ENCODE data around the gene REM2.
"Not testable (repeated sequence)": the region's sequence is repeated elsewhere in the genome, so short reads cannot be mapped to it uniquely, and the experiment has no call there.

Gene REM2

GRCh38 chr14:22907429-22907828 lies 24.4 kb downstream of the REM2 start:
- no peak overlapping the region for H3K4me3 ChIP-seq (replicated peaks in 1 of 2; ENCODE audit: low read depth in 2 of 2, low read length in 2 of 2)
- no peak for DNase-seq (ENCODE audit: low read depth in 2 of 2)
- no peak for TF ChIP-seq CTCF (IDR thresholded peaks at IDR 0.05; ENCODE audit: low read depth, low read length)

GRCh38 chr14:22908601-22909000 lies 25.6 kb downstream of the REM2 start:
- peak in 1 of 2 donors; percentile 34 for DNase-seq (ENCODE audit: low read depth in 2 of 2)
- no peak overlapping the region for H3K4me3 ChIP-seq (replicated peaks in 1 of 2; ENCODE audit: low read depth in 2 of 2, low read length in 2 of 2)

GRCh38 chr14:22910916-22911315 lies 27.9 kb downstream of the REM2 start:
- no peak for TF ChIP-seq CTCF (IDR thresholded peaks at IDR 0.05; ENCODE audit: low read depth, low read length)
- no peak overlapping the region for H3K4me3 ChIP-seq (replicated peaks in 1 of 2; ENCODE audit: low read depth in 2 of 2, low read length in 2 of 2)
- no peak for DNase-seq (ENCODE audit: low read depth in 2 of 2)

More at GRCh38 chr14:22908601-22909000, 25.6 kb downstream of the REM2 start:
- TF ChIP-seq CTCF (IDR thresholded peaks at IDR 0.05; ENCODE audit: low read depth, low read length), result no peak

GRCh38 chr14:22914836-22915235 lies 31.8 kb downstream of the REM2 start:
- DNase-seq (ENCODE audit: low read depth in 2 of 2); H3K4me3 ChIP-seq (replicated peaks in 1 of 2; ENCODE audit: low read depth in 2 of 2, low read length in 2 of 2): not testable (repeated sequence)

- no peak for TF ChIP-seq CTCF (IDR thresholded peaks at IDR 0.05; ENCODE audit: low read depth, low read length)
- peak; percentile 55 to 62 for DNase-seq (ENCODE audit: low read depth in 2 of 2)
- no peak overlapping the region for H3K4me3 ChIP-seq (replicated peaks in 1 of 2; ENCODE audit: low read depth in 2 of 2, low read length in 2 of 2)
These were observed 33.0 kb downstream of the REM2 start for GRCh38 chr14:22915886-22916521.

- no peak for TF ChIP-seq CTCF (IDR thresholded peaks at IDR 0.05; ENCODE audit: low read depth, low read length)
- peak; percentile 100 for DNase-seq (ENCODE audit: low read depth in 2 of 2)
- H3K4me3 ChIP-seq (replicated peaks in 1 of 2; ENCODE audit: low read depth in 2 of 2, low read length in 2 of 2), result peak within 1 kb of the TSS; percentile 58 to 69
These were observed 36.0 kb downstream of the REM2 start, which contains the start of gene RBM23 for GRCh38 chr14:22918804-22919600. Gene RBM23 (minus strand): TSS chr14:22919149.

GRCh38 chr14:22919601-22919921 lies 36.5 kb downstream of the REM2 start:
- H3K4me3 ChIP-seq (replicated peaks in 1 of 2; ENCODE audit: low read depth in 2 of 2, low read length in 2 of 2), result peak overlapping the region; percentile 16 to 39
- TF ChIP-seq CTCF (IDR thresholded peaks at IDR 0.05; ENCODE audit: low read depth, low read length), result no peak
- no peak for DNase-seq (ENCODE audit: low read depth in 2 of 2)
